ENCODE results near the gene PAF1. TPM values are rescaled to one million over a fixed set of nuclear protein-coding genes. Genes with fewer than 3 reads are reported as not detected.

The PAF1 gene
- total RNA-seq, 1 donor from 2014 or later: 70.2 TPM

- intact Hi-C loops (cut with DNase I): no loop called here
- Histone ChIP-seq H3K4me3 (peak overlapping the region; percentile 2 to 28), H3K36me3 (peaks cover 4 to 54% of the 10 kb centered on the region in 2 donors), H3K4me1 (peaks cover 33% of the 10 kb centered on the region), H3K27ac (peak overlapping the region; percentile 94), H3K27me3 (no peaks in the 10 kb centered on the region), H3K9me3 (no peaks in the 10 kb centered on the region)
- DNase-seq (ENCODE audit: extremely low spot score in 2 of 2): no peak
- TF ChIP-seq POLR2A (IDR thresholded peaks at IDR 0.05): no peak
- TF ChIP-seq POLR2AphosphoS5 (IDR thresholded peaks at IDR 0.05; ENCODE audit: insufficient read depth in 1 of 2, low read depth in 1 of 2): no peak
- no peak for TF ChIP-seq CTCF (IDR thresholded peaks at IDR 0.05)
Measured at GRCh38 chr19:39372941-39373340, 18.0 kb downstream of the PAF1 start.

GRCh38 chr19:39372047-39372802 is 18.7 kb downstream of the PAF1 start:
- peaks cover 37% of the 10 kb centered on the region for H3K4me1 ChIP-seq
- peak overlapping the region; percentile 94 for H3K27ac ChIP-seq
- peak overlapping the region; percentile 2 to 28 for H3K4me3 ChIP-seq
- H3K27me3 ChIP-seq: no peaks in the 10 kb centered on the region
- TF ChIP-seq POLR2AphosphoS5 (IDR thresholded peaks at IDR 0.05; ENCODE audit: insufficient read depth in 1 of 2, low read depth in 1 of 2) (peak; percentile 58 to 66), POLR2A (IDR thresholded peaks at IDR 0.05) (no peak), CTCF (IDR thresholded peaks at IDR 0.05) (no peak)
- DNase-seq (ENCODE audit: extremely low spot score in 2 of 2): no peak
- peaks cover under 1 to 51% of the 10 kb centered on the region in 2 donors for H3K36me3 ChIP-seq
- intact Hi-C loops (cut with DNase I): no loop called here
- H3K9me3 ChIP-seq: no peaks in the 10 kb centered on the region

GRCh38 chr19:39370735-39371134 is 20.2 kb downstream of the PAF1 start:
- peak overlapping the region; percentile 94 for H3K27ac ChIP-seq
- no peaks in the 10 kb centered on the region for H3K27me3 ChIP-seq
- H3K36me3 ChIP-seq: peaks cover 0 to 44% of the 10 kb centered on the region in 2 donors
- no peak overlapping the region for H3K4me3 ChIP-seq
- DNase-seq (ENCODE audit: extremely low spot score in 2 of 2): no peak
- H3K9me3 ChIP-seq: no peaks in the 10 kb centered on the region
- no peak for TF ChIP-seq POLR2AphosphoS5 (IDR thresholded peaks at IDR 0.05; ENCODE audit: insufficient read depth in 1 of 2, low read depth in 1 of 2)
- TF ChIP-seq POLR2A (IDR thresholded peaks at IDR 0.05): no peak
- TF ChIP-seq CTCF (IDR thresholded peaks at IDR 0.05): no peak
- intact Hi-C loops (cut with DNase I): no loop called here
- H3K4me1 ChIP-seq: peaks cover 43% of the 10 kb centered on the region

- TF ChIP-seq POLR2A (IDR thresholded peaks at IDR 0.05): no peak
- TF ChIP-seq POLR2AphosphoS5 (IDR thresholded peaks at IDR 0.05; ENCODE audit: insufficient read depth in 1 of 2, low read depth in 1 of 2): no peak
- TF ChIP-seq CTCF (IDR thresholded peaks at IDR 0.05): no peak
- intact Hi-C loops (cut with DNase I): no loop called here
- peak overlapping the region; percentile 12 for H3K27ac ChIP-seq
- H3K27me3 ChIP-seq: no peaks in the 10 kb centered on the region
- no peak for DNase-seq (ENCODE audit: extremely low spot score in 2 of 2)
- H3K4me1 ChIP-seq: peaks cover 57% of the 10 kb centered on the region
- H3K9me3 ChIP-seq: no peaks in the 10 kb centered on the region
- peaks cover 0 to 40% of the 10 kb centered on the region in 2 donors for H3K36me3 ChIP-seq
- H3K4me3 ChIP-seq: no peak overlapping the region
Measured at GRCh38 chr19:39369200-39369599, 21.7 kb downstream of the PAF1 start.

- no peaks in the 10 kb centered on the region for H3K27me3 ChIP-seq
- TF ChIP-seq POLR2AphosphoS5 (IDR thresholded peaks at IDR 0.05; ENCODE audit: insufficient read depth in 1 of 2, low read depth in 1 of 2): no peak
- intact Hi-C loops (cut with DNase I): no loop called here
- no peak for DNase-seq (ENCODE audit: extremely low spot score in 2 of 2)
- H3K9me3 ChIP-seq: no peaks in the 10 kb centered on the region
- no peak overlapping the region for H3K4me3 ChIP-seq
- peaks cover 0 to 36% of the 10 kb centered on the region in 2 donors for H3K36me3 ChIP-seq
- peak overlapping the region; percentile 81 for H3K27ac ChIP-seq
- peaks cover 58% of the 10 kb centered on the region for H3K4me1 ChIP-seq
Measured at GRCh38 chr19:39365531-39365930, 25.4 kb downstream of the PAF1 start.
